Measurements from ENCODE around the gene TEP1. TPM values are rescaled to one million over a fixed set of nuclear protein-coding genes. Genes with fewer than 3 reads are reported as not detected.

TEP1 gene
- total and polyA plus RNA-seq, 2 of the 13 experiments (the other 11 are each of a cell fraction or from before 2014, with no cell fraction given) = 11.0 to 12.8 TPM

DNA sequence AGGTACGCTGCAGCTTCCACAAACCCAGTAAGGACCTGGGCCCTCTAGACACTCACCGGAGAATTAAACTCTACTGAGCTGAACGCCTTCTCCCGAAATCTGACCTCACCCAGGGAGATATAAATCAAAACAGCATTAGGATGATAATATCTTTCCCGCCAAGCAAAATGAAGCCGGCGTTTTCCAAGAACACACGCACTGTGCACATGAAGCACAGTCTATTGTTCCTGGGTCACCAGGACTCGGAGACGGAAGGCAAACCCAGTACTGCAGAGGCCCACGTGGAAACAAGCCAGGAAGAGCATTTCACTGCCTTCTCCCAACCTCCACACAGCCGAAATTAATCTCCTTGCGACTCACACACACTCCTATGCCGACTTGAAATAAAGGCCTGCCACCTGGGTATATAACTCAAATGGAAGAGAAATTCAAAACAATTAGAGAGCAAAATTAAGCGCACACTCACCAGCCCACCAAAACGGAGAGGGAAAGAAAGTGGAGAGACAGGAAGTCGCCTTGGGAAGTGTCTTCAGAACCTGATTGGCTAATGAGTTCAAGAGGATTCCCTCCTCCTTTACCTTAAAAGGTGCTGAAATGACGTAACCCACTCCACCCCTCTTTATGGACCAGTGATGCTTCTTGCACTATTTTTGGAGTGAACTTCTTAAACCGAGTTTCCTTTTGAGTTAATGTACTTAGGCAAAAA, 80.4 kb downstream of the TEP1 start, which contains the start of gene CCNB1IP1 (continued):
- TF ChIP-seq SAP130 (CRISPR knock-in tag; IDR thresholded peaks at IDR 0.05; ENCODE audit: low read depth) (peak; percentile 96), KMT2A (CRISPR knock-in tag; IDR thresholded peaks at IDR 0.05) (peak; percentile 24; the same call in 1 of the 2 replicates), FOXJ3 (CRISPR knock-in tag; IDR thresholded peaks at IDR 0.05; ENCODE audit: borderline replicate concordance) (no peak), SMAD3 (CRISPR knock-in tag; IDR thresholded peaks at IDR 0.05) (no peak; the same call in 1 of the 2 replicates), ZNF646 (CRISPR knock-in tag; IDR thresholded peaks at IDR 0.05) (no peak), GLMP (CRISPR knock-in tag; IDR thresholded peaks at IDR 0.05; ENCODE audit: borderline replicate concordance) (no peak), ATF1 (CRISPR knock-in tag; IDR thresholded peaks at IDR 0.05) (peak; percentile 74)
- TF ChIP-seq, protein P1, sequence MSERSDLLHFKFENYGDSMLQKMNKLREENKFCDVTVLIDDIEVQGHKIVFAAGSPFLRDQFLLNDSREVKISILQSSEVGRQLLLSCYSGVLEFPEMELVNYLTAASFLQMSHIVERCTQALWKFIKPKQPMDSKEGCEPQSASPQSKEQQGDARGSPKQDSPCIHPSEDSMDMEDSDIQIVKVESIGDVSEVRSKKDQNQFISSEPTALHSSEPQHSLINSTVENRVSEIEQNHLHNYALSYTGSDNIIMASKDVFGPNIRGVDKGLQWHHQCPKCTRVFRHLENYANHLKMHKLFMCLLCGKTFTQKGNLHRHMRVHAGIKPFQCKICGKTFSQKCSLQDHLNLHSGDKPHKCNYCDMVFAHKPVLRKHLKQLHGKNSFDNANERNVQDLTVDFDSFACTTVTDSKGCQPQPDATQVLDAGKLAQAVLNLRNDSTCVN (CRISPR knock-in tag; IDR thresholded peaks at IDR 0.05; ENCODE audit: borderline replicate concordance) = no peak
- TF ChIP-seq, protein P2, sequence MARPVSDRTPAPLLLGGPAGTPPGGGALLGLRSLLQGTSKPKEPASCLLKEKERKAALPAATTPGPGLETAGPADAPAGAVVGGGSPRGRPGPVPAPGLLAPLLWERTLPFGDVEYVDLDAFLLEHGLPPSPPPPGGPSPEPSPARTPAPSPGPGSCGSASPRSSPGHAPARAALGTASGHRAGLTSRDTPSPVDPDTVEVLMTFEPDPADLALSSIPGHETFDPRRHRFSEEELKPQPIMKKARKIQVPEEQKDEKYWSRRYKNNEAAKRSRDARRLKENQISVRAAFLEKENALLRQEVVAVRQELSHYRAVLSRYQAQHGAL (CRISPR knock-in tag; IDR thresholded peaks at IDR 0.05; ENCODE audit: not compliant biosample characterization) = no peak
- TF ChIP-seq, protein P3, sequence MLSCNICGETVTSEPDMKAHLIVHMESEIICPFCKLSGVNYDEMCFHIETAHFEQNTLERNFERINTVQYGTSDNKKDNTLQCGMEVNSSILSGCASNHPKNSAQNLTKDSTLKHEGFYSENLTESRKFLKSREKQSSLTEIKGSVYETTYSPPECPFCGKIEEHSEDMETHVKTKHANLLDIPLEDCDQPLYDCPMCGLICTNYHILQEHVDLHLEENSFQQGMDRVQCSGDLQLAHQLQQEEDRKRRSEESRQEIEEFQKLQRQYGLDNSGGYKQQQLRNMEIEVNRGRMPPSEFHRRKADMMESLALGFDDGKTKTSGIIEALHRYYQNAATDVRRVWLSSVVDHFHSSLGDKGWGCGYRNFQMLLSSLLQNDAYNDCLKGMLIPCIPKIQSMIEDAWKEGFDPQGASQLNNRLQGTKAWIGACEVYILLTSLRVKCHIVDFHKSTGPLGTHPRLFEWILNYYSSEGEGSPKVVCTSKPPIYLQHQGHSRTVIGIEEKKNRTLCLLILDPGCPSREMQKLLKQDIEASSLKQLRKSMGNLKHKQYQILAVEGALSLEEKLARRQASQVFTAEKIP (CRISPR knock-in tag; IDR thresholded peaks at IDR 0.05; ENCODE audit: borderline replicate concordance) = no peak
- TF ChIP-seq, protein P4, sequence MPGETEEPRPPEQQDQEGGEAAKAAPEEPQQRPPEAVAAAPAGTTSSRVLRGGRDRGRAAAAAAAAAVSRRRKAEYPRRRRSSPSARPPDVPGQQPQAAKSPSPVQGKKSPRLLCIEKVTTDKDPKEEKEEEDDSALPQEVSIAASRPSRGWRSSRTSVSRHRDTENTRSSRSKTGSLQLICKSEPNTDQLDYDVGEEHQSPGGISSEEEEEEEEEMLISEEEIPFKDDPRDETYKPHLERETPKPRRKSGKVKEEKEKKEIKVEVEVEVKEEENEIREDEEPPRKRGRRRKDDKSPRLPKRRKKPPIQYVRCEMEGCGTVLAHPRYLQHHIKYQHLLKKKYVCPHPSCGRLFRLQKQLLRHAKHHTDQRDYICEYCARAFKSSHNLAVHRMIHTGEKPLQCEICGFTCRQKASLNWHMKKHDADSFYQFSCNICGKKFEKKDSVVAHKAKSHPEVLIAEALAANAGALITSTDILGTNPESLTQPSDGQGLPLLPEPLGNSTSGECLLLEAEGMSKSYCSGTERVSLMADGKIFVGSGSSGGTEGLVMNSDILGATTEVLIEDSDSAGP (CRISPR knock-in tag; IDR thresholded peaks at IDR 0.05; ENCODE audit: borderline replicate concordance) = no peak; the same call in 1 of the 2 replicates
- TF ChIP-seq, protein P5, sequence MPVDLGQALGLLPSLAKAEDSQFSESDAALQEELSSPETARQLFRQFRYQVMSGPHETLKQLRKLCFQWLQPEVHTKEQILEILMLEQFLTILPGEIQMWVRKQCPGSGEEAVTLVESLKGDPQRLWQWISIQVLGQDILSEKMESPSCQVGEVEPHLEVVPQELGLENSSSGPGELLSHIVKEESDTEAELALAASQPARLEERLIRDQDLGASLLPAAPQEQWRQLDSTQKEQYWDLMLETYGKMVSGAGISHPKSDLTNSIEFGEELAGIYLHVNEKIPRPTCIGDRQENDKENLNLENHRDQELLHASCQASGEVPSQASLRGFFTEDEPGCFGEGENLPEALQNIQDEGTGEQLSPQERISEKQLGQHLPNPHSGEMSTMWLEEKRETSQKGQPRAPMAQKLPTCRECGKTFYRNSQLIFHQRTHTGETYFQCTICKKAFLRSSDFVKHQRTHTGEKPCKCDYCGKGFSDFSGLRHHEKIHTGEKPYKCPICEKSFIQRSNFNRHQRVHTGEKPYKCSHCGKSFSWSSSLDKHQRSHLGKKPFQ (CRISPR knock-in tag; IDR thresholded peaks at IDR 0.05; ENCODE audit: insufficient replicate concordance) = no peak
